VCaP (cell line): ENCODE measurements around the gene FRMPD4.

Source experiments
- H3K27ac ChIP-seq: fragments of 450-650 bp; 2 replicates; pipeline ENCODE4 v1.5.1; 2017
- CTCF ChIP-seq: fragments of 450-650 bp; conservative IDR thresholded peaks from 2 replicates; pipeline ENCODE4 v1.5.1; 2017; ENCODE audit warnings: mild to moderate bottlenecking, moderate library complexity

Gene FRMPD4

GRCh38 chrX:12580548-12580947 lies 442.3 kb downstream of the FRMPD4 start:
- H3K27ac ChIP-seq: no peak overlapping the region
- TF ChIP-seq CTCF: no peak

GRCh38 chrX:12581546-12581945 lies 443.3 kb downstream of the FRMPD4 start:
- no peak for TF ChIP-seq CTCF
- H3K27ac ChIP-seq: no peak overlapping the region

GRCh38 chrX:12582649-12583048 lies 444.4 kb downstream of the FRMPD4 start:
- H3K27ac ChIP-seq: no peak overlapping the region
- no peak for TF ChIP-seq CTCF

GRCh38 chrX:12583543-12583942 lies 445.3 kb downstream of the FRMPD4 start:
- TF ChIP-seq CTCF: no peak
- H3K27ac ChIP-seq: no peak overlapping the region

GRCh38 chrX:12595720-12596119 lies 457.4 kb downstream of the FRMPD4 start:
- TF ChIP-seq CTCF: no peak; the same call in 1 of the 2 replicates
- no peak overlapping the region for H3K27ac ChIP-seq

GRCh38 chrX:12610079-12610478 lies 471.8 kb downstream of the FRMPD4 start:
- TF ChIP-seq CTCF: no peak
- H3K27ac ChIP-seq: no peak overlapping the region

GRCh38 chrX:12611471-12611870 lies 473.2 kb downstream of the FRMPD4 start:
- no peak for TF ChIP-seq CTCF
- H3K27ac ChIP-seq: no peak overlapping the region

- TF ChIP-seq CTCF: no peak
- H3K27ac ChIP-seq: no peak overlapping the region
Measured at GRCh38 chrX:12614266-12614665, 476.0 kb downstream of the FRMPD4 start.
